CD4-positive, alpha-beta T cell treated with Interleukin-6 at 100 ng/mL for 8 hours (primary cell): ENCODE data around the gene LRRC14B.

Experiments
- DNase-seq: peaks from one replicate; pipeline ENCODE4 v3.0.0-alpha.2; 2020; ENCODE audit warnings: mixed read lengths, low spot score

Gene LRRC14B

DNA sequence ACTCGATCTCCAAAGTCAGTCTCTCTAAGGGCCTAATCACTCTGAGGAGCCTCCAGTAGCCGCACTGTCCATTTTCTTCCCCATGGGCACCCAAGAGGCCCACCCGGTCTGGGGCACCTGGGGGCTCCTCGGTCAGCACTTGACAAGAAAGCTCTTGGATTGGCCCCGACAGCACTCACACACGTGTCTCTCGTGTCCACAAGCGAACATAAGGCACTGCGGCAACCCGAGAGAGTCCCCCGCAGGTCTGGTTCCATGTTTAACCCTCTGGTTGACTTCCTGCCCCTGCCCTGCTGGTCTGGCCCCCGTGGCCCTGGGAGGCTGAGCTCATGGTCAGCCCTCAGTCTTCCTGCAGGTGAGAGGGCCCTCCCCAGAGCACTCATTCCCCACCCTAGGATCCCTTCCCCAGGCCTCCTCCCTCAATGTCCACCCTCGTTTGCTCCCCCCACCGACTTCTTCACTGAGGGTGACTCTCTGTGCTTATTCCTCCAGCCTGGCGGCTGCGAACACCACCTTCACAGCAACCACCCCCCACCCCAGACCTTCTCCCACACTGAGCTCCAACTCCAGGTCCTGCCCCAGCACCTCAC is 16.3 kb upstream of the LRRC14B start:
- DNase-seq, result no peak

DNA sequence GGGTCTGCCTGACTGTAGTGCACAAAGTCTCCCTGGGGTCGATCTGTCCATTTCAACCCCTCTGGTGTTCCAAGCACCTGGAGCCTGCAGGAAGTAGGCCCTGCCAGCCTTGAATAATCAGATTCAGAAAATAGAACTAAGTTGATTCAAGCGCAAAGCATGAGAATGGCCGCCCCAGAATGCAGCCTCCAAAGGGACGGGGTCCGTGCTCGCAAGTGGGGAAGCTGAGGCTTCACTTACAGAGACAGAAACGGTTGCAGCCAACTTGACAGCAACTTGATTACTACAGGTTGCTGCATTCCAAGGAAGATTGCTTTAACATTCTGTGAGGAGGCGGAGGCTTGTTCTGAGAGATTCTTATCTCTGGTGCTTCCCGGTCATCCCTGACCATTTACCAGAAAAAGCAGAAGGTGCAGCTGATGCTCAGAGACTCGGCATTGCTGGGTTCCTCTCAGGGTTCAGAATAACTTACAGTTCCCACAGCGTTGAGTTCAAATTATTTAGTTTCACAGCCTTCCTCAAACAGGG is 14.9 kb upstream of the LRRC14B start:
- no peak for DNase-seq

DNA sequence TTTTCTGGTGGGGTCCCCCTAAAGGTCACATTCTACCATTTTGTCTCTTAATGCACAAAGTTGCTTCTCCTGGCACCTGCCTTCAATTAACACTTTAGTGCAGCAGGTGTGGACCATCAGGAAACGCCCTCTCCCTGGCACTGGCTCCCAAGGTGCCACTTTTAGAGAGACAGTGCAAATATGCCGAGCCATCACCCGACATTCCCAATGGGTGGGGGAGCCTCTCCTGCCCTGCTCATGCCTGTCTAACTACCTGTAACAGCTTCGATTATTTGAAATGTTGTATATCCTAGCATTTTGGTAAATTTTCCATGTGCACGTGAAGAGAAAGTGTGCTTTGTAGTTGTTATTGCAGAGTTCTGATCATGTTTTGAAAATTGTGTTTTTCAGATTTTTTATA is 13.2 kb upstream of the LRRC14B start:
- no peak for DNase-seq

DNA sequence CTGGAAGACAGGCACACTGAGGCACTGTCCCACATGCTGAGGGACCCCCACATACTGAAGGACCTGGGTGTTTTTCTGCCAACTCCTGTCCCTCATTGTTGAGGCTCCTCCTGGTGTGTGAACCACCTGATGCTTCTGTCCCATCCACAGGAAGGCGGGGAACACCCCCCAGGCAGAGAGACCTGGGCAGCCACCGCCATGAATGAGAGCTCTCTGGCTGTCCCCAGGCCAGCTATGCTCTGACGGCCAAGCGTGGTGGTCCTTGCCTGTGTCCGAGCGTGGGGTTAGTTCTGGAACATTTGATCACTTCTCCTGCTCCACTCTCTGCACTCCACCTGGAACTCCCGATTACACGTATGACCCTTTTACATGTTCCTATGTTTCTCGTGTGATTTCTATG is 11.9 kb upstream of the LRRC14B start:
- DNase-seq, result no peak

DNA sequence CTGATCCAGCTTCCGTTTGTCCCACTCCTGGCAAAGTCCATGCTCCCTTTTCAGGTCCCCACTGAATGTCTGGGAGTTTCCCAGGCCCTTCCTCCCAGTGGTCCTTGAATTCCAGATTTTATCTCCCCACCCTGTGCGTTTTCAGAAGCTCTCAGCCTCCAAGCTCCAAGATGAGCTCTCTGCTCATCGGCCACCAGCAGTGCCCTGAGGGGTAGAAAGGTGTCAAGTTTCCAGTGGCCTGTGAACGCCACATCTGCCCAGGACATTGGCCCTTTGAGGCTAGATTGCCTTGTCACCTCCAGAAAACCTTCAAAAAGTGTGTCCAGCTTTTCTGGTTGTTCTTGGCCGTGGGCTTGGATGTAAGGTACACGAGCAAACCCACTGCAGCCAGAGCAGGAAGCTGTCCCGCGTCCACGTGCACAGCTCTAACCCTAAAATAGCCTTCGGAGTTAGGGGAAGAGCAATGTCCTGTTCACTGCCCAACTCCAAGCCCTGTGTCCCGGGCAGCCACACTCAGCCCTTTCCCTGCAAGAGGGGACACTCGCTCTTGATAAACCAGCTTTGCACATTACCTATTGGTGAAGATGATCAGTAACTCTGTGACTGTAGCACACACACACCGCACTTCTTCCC is 10.9 kb upstream of the LRRC14B start:
- DNase-seq, result no peak

DNA sequence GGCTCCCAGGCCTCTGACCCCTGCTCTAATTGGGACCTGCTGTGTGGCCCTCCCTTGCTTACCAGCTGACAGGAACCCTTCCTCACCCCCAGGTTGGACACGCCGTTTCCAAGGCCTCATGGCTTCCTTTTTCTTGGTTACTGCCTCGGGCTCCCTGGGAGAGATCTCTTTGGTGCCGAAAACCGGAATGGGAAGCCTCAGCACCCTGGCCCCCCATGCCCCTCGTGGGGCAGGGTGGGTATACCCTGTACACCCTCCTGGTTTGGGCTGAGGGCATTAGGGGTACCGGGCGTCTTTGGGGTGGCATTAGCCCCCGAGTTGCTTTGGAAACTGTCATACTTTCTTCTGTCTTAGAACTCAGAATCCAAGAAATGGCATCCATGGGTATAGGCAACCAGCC is 10.1 kb upstream of the LRRC14B start:
- no peak for DNase-seq

DNA sequence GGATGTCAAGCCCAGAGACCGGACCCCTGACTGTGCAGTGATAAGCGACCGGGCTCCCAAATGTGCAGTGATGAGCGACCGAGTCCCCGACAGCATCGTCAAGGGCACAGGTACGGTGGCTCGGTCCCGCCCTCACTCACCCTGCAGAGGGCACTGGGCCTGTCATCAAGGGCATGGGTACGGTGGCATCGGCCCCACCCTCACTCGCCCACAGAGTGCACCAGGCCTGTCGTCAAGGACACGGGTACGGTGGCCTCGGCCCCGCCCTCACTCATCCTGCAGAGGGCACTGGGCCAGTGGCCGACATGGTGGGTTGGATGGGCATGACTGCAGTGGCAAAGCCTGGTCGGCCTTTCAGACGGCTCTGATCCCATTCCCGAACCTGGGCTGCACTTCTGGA is 9.7 kb upstream of the LRRC14B start:
- no peak for DNase-seq

DNA sequence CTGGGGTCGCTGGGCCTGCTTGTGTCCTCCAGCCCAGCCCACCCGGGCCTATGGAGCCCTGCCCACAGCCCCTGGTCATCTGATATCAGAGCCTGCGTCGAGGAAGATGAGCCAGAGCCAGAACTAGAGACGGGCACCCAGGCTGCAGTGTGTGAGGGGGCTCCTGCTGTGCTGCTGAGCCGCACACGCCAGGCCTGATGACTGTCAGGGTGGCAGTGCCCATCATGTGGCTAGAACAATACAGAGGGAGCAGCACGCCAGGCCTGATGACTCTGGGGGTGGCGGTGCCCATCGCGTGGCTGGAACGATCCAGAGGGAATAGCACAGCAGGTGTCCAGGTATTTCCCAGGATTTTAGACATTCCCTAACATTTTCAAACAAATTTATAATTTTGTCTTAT is 9.2 kb upstream of the LRRC14B start:
- DNase-seq, result no peak

DNA sequence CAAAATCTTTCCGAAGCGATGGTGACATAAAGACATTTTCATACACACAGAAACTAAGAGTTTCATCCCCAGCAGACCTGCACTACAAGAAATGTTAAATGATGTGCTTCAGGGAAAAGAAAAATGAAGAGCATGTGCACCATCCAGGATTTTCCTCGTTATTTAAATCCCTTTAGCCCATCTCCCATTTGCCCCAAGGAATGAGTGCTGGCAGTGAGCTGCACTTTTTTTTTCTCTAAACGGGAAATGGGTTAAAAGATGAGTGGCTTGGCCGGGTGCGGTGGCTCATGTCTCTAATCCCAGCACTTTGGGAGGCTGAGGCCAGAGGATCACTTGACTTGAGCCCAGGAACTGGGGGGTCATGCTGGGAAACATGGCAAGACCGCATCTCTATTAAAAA is 6.8 kb upstream of the LRRC14B start:
- DNase-seq, result no peak

DNA sequence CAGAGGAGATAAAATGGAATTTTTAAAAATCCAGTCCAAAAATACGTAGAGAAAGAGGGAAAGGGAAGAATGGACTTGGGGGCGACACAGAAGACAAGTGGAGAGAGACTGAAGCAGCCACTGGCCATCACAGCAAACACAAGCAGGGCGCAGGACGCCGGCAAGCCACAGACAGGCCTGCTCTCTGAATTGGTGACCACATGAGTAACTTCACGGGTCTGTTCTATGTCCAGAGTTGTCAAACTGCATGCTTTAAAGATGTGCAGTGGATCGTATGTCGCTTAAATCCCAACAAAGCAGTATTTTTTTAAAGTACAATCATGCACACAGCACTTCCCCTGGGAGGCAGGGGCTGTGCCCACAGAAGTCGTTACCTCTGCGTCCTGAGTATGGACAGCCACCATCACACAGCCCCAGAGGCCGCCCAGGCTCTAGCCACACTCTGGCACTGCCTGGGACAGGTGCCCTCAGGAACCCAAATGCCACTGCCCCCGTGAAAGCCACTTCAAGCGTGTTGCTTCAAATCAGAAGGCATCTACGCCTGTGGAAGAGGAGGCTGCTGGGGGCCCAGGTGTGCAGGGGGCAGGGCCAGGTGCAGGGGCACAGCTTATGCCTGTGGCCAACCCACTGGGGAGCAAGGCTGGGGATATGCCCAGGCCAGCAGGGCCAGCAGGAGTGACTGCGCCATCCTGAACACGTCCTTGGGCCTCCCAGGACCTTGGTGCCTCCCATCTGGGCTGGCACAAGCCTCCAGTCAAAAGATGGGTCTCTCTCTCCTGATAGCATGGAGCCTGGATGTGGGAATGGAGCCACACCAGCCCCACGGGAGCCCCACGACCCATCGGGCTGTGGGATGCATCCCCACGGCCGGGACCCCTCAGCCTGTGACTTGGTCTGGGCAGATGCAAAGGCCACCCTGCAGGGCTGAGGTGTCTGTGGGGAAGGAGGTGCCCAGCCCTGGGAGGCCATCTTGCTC is 5.9 kb upstream of the LRRC14B start:
- DNase-seq, result no peak

DNA sequence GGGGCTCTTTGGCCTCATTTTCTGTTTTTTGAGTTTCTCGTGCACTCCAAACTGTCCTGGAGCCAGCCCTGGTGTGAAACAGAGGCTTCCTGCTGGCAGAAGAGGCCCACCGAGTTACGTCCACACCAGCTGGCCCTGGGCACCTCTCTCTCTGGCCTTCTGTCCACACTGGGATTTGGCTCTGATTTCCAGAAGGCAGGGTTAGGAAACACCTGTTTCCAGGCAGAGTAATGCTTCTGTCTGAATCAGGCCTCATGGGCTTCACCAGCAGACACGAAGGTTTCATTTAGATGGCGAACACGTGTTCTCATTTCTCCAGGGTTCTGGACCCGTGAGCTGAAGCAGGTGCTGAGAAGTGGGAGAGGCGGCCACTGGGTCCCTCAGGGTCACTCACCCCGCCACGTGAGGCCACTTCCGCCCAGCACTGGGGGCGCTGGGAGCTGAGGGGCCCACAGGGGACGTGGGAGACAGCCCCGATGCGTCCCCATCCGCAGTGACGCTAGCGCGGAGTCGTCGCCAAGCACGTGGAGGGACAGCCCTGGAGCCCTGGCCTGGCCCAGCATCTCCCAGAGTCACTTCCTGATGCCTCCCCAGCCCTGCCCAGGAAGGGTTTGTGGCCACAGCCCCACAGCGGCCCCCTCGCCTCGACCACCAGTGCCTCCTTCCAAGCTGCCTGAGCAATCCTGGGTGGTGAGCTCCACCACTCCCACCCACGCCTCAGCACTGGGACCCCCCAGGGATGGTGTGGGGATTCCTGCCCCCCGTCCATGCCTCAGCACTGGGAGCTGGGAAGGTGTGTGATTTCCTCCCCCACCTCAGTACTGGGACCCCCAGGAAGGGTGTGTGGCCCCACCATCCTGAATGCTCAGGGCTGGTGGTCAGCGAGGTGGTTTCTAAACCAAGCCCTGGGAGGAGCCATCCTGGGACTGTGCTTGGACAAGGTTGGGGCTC is 4.9 kb upstream of the LRRC14B start:
- DNase-seq, result no peak

DNA sequence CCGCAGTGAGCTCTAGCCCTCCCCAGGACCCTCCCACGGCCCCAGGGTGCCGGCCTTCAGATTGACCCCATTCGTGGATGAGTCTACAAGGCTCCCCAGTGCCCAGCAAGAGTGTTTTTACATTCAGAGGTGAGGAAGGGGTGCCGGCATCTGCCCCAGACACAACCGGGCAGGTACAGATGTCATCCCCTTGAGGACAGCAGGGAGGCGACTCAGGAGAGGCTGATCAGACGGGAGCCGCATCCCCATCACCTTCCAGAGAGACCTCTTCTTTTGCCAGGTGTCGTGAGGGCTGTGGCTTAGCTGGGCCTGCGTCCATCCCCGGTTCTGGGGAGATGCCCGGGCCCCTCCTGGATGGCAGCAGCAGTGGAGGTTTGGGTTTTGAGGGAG is 4.3 kb upstream of the LRRC14B start:
- DNase-seq, result no peak

DNA sequence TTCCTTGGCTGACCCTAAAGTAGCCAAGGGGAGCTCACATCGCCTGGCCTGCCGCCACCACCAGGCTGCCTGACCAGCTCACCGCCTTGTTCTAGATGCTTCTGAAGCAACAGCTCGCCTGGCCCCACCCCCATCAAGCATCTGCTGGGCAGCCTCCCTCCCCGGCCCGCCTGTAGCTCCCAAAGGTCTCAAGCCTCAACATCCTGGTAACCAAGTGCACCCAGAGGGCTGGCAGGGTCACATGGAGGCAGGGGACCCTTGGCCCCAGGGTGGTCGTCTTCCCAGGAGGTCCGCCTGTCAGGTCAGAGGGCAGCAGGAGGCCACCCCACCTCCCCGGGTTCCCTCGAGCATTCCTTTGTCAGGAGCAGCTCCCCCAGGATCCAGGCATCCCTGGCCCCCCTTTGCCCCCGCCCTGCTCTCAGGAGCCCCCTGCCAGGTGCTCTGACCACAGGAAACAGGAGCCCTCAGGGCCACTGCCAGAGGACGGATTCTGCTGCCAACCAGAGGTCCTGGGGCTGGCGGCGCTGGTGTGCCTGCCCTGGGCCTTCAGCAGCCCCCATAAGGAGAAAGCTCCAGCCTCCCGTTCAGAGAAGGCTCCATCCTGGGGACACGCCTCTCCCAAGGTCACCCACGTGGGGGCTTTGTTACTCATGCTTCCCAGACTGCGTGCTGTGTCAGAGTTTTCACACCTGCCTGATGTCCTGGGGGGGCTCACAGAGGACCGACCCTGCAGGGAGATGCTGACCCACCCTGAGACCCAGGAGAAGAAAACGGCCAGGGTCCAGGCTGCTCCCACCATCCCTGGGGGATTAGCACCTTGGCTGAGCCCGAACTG is 3.5 kb upstream of the LRRC14B start:
- DNase-seq, result no peak

DNA sequence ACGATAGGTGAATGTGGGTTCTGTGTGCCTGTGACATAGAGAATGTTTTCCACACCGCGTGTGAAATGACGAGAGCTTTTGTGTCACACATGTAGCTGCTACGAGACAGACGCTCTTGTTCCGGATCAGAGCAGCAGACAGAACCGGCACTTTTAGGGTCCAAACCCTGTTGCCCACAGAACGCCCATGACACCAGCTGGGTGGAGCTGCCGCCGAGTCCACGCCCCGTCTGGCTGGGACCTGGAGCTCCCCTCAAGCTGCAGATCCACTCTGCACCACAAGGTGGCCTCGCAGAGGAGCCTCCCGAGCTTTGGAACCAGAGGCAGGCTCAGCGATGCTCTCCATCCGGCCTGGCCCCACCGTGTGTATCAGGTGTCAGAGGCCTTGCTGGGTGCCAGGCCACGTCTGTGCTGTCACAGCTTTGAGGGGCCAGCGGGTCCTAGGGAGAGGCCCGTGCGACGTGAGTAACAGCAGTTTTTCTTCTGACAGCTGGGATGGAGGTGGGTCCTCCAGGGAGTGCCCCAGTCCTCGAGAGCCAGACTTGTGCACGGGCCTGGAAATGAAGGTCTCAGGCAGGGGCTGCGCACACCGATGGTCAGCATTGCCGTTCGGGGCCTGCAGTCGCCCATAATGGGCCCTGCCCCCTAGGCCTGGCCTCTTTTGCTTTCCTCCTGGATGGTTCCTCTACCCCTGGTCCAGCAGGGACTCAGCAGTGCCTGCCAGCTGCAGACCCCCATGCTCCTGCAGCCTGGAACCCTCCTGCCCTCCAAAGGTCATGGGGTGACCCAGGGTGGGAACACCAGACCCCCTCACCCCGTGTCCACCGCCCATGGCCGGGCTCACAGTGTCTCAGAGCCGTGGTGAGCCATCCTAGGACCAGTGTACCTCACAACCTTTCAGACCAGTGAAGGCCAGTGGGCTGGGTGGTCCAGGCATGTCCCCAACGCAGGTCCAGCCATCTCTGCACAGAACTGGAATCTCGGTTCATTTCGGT is 2.5 kb upstream of the LRRC14B start:
- DNase-seq, result peak; percentile 84

DNA sequence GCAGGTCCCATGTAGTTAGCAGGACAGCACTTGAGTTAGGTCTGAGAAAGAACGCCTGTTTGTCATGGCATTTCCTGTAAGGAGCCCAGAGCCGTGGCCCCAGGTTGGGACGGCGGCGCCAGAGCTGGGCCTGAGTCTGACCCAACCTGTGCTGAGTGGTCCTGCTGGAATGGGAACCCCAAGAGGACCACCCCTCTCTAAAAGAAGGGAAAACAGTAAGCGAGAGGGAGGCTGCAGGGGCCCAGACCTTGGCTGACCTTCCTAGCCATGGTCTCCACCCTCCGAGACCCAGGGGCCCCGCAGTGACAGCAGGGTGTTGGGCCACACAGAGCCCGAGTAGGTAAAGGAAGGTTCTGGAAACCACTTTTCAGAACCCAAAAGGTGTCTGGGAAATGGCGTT is 1.8 kb upstream of the LRRC14B start:
- DNase-seq, result no peak

DNA sequence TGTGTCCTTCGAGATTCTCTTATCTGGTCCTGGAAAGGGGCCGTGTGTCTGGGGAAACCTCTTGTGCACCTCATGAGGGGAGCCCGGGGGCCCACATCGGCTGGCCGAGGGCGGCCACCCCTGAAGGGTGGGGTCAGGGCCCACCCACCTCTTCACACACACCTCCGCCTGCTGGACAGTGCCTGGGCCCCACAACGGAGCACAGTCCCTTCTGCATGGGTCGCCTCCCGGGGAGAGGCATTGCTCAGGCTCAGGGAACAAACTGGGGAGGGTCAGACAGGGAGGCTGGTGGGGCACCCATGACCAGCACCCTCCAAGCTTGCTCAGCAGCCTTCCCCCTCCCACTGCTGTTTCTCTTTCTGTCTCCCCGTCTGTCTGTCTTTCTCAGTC is 1.3 kb upstream of the LRRC14B start:
- DNase-seq, result no peak

DNA sequence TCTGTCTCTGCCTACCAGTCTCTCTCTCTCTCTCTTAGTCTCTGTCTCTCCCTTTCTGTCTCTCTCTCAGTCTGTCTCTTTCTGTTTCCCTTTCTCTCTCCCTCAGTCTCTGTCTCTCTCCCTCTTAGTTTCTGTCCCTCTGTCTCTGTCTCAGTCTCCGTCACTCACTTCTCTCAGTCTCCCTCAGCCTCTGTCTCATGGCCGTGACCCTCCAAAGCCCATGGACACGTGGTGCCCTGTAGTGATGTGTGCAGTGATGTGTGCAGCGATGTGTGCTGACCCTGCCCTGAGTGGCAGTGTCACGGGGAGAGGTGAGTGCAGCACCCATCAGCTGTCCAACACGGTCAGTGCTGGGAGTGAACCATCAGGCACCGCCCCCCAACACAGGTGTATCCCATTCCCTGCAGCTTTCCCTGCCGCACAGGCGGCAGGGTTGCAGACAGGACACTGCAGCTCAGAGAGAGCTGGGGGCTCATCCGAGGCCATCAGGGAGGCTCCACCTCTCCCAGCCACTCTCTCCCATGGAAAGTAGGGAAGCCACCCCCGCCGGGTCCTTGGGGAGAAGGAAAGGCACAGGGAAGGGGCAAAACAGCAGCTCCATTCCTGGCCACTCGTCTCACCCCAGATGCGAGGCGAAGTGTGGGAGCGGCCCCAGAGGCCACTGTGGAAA is 794 bp upstream of the LRRC14B start:
- no peak for DNase-seq

DNA sequence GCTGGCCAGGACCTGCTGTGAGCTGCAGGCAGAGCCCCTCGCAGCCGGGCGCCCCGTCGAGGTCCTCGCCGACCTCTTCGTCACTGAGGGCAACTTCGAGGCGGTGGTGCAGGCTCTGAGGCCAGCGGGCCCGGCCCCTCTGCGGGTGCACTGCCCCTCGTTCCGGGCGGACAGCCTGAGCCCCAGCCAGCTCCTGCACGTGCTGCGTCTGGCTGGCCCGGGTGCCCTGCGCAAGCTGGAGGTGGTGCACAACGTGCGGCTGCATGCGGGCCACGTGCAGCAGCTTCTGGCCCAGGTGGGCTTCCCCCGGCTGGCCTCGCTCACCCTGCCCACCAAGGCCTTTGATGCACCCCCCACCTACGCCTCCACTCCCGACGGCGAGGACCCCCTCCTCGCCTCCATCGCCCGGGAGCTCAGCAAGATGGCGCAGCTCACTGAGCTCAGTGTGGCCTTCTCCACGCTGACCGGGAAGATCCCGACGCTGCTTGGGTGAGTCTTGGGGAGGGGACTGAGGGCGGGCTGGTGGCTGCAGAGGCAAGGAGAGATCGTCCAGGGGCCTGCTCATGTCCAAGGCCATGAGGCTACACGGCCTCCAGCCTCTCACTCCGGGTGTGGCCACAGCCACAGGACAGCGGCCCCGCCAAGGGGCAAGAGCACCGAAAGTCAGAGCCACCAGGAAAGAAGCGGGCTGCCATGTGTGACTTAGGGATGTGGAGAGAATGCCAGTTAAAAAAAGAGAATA is 825 bp downstream of the LRRC14B start:
- no peak for DNase-seq

DNA sequence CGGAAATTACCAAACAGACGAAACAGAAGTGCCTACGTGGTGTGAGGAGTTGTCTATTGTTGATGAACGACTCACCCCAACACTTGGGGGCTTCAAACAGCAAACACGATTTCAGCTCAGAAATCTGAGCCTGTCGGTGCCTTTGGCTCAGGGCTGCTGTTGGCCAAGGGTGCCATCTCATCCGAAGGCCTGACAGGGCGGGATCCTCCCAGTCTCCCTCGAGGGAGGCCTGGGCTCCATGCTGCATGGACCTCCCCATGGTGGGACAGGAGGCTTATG is 1.3 kb downstream of the LRRC14B start:
- DNase-seq, result no peak
